Fibroblast of upper back skin (primary cell): ENCODE results near the gene AP3D1.

Experiments
- DNase-seq: peaks from one replicate; pipeline ENCODE4 v3.0.0-alpha.2; 2013

The AP3D1 gene

DNA sequence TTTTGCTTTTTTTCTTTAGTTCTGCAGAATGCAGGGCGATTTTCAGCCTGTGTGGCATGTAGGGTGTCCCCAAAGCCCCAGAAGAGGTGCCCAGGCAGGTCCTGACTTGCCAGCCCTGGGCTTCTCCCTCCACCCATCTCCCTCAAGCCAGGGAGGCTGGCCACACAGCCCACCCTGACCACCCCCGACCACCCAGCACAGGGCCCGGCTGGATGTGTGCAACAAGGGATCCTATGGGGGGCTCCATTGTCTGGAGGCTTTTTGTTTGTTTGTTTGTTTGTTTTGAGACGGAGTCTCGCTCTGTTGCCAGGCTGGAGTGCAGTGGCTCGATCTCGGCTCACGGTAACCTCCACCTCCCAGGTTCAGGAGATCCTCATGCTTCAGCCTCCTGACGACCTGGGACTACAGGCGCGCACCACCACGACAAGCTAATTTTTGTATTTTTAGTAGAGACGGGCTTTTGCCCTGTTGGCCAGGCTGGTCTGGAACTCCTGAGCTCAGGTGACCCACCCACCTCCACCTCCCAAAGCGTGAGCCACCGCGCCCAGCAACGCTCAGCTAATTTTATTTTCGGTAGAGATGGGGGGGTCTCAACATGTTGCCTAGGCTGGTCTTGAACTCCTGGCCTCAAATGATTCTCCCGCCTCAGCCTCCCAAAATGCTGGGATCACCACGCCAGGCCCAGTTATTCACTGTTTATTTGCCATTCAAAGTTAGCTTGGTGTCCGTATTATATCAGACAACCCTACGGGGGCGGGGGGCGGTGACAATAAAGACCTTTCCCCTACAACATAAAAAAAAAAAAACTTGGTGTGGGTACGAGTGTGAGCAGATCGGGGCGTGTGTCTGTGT lies 92.6 kb downstream of the AP3D1 start:
- no peak for DNase-seq

DNA sequence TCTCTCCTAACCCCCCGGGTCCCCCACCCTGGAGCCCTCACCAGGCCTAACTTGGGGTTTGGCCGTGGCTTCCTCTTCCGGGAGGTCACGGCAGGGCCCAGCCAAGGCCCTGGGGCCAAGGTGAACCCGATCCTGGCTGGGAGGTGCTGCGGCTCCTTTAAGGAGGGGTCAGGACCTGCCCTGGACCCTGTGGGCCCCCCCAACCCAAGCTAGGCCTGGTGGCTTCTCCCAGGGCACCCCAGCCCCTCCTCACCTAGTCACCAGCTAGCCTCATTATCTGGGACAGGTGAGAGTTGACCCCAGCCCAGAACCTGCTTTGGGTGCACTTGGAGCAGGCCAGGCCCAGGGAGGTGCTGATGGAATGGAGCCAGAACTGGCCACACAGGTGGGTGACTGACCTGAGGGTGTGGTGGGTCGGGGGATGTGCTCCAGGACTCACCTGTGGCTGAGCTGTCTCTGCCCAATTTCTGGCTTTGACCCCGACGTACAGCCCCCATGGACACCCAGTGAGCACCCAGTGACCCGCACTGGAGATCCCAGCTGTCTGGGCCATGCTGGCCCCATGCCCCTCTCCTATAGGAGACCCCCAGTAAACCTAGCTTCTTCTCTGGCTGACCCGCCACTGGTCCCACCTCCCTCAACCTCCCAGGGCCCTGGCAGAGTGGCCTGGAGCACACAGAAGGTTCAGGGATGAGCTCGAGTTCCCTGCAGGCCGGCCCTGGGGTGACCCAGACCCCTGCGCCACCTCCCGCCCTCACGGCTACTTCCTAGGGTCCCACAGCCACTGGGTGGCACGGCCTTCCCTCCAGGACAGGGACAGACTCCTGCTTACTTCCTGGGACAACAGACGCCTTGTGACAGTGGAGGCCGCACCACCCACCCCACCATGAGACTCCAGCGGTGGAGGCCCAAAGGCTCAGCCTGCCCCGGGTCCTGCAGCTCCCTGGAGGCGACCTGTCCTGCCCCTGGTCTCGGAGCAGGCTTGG lies 93.6 kb downstream of the AP3D1 start:
- DNase-seq: no peak

DNA sequence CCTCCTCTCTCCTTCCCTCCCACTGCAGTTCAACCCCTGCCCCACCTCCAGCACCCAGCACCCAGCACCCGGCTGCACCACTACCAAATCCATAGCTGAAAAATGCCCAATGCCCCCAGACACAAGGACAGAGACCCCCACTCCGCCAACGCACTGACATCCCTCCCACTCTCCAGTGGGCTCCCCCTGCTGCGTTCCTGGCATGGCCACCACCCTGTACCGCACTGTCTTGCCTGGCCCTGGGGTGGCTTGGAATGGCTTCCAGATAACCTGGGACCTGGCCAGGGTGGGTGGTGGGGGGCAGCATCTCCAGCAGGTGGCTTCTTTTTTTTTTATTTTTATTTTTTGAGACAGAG lies 94.6 kb downstream of the AP3D1 start:
- no peak for DNase-seq

DNA sequence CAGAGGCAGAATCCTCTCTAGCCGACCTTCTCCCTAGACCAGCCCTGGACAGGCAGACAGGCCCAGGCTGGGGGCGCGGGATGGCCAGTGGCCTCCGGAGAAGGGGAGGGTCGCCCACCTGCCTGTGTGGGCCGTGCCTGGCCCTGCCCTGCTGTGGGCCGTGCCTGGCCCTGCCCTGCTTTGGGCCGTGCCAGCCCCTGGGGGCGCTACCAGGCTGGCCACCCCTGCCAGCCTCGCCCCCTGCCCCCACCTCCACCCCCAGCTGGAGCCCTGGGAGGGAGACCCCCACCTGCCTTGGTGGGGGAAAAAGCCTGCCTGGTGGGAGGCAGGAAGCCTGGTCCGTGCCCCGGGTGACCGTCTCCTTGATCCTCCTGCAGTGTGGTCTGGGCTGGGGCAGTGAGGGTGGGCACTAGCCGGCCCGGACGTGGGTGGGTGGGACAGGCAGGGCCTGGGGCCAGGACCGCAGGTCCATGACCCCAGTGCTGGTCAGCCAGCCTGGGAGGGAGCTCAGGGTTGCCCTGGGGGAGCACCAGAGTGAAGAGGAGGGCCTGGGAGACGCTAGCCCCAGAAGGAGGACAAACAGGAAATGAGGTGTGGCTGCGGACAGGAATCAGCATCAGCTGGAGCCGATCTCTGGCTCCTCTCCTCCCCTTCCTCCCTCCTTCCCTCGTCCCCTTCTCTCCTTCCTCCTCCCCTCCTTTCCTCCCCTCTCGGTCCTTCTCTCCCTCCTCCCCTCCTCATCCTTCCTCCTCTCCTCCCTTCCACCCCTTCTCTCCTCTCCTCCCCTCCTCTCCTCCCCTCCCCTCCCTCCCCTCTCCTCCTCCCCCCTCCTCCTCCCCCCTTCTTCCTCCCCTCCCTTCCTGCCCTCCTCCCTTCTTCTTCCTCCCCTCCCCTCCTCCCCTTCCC lies 95.2 kb downstream of the AP3D1 start:
- peak; percentile 79 for DNase-seq

DNA sequence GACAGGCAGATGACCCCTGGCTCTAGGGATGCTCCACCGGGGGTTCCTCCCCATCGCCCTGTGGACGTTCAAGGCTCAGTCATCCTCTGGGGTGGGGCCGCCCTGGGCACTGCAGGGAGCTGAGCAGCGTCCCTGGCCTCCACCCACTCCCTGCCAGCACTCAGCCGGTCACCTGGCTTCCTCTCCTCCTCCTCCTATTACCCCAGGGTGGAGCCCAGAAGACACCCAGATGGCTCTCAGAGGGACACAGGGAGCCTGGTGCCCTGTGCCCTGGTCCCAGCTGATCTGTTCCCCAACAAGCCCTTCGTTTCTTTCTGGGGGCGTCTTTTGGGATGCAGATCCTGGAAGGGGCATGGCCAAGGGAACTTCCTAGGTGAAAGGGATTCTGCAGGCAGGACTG lies 96.6 kb downstream of the AP3D1 start:
- DNase-seq: no peak

DNA sequence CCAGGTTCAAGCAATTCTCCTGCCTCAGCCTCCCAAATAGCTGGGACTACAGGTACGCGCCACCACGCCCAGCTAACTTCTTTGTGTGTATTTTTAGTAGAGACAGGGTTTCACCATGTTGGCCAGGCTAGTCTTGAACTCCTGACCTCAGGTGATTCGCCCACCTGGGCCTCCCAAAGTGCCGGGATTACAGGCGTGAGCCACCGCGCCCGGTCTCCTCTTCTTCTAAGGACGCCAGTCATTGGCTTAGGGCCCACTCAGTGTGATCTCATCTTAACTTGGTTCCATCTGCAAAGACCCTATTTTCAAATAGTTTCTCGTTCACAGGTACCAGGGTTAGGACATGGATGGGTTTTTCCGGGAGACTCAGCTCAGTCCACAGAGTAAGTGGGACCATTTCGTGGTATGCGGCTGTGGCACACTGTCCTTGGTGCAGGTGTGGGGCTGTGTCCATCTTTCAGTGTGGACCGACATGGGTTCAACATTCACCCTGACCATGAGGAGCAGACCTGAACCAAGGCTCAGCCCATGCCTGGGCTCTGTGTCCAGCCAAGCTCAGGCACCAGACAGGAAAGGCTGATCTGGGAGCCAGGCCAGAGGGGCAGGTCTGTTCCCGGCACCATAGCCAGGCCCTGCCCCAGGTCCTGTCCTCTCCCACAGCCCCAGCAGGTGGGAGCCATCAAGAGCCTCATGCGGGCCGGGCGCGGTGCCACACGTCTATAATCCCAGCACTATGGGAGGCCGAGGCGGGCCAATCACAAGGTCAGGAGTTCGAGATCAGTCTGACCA lies 97.6 kb downstream of the AP3D1 start:
- DNase-seq: peak; percentile 24

DNA sequence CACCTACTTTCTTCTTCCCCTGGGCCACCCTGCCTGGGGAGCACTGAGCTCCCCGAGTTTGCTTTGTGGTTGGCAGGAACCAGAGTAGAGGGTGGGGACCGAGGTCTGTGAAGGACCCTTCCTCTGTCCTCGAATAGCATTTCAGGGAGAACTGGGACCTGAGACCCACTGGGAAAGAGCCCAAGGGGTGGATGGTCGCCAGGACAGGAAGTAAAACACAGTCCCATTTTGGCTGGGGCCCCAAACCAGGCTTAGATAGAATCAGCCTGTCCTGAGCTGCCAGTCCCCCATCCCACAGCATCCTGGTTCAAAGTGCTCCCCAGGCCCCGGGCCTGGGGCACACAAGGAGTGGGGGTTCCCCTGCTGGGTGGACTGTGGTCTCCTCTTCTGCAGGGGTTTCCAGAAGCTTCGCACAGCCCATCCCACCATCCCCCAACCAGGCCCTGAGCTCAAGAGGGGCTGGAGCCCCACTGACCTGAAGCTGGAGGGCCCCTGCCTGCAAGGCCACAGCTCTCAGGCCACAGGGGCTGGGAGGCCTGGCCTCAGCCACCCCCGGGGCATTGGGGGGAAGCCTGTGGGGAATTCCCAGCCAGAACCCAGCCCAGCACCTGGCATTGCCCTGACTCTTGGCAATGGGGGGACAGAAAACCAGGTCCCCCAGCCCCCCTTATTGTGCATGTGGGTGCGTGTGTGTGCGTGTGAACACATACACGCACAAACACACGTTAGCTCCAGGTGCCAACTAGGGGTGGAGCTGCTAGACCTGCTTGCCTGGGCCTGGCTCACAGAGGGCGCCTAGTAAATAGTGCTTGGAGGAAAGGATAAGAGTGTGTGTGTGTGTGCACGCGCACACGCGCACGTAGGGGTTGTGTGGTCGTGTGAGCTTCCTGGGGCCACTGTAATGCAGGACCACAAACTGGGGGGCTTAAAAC lies 99.3 kb downstream of the AP3D1 start:
- no peak for DNase-seq

DNA sequence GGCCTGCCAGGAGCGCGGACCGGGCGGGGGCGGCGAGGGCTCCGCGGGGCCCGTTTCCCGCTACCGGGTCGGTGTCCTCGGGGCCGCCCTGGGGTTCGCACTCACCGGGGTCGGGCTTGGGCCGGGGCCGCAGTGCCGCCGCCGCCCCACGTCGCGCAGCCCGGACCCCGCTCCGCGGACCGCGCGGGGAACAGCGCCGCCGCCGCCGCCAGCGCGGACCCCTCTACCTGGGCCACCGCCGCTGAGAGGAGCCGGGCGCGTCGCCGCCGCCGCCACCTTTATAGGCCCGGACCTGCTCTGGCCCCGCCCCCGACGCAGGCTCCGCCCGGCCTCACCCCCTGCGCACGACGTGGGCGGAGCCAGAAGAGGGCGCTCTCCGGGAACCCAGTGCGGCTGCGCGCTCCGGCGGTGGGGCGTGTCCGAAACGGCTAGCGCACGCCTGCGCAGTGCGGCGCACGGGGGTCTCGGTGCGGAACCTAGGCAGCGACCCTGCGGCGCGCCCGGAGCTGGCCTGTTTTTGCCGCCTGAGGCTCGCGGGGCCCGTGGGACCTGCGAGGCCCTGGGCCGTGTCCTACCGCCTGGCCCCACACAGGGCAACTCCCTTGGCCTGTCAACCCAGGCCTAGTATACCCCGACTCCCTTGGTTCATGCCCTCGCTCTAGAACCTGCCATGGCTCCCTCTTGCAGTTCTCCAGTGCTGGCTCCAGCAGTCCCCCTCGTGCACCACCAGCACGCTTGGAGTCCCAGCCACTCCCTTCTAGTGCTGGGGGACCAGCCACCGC lies 100.2 kb downstream of the AP3D1 start, which contains the start of gene MKNK2:
Gene MKNK2, minus strand, starts transcription at position 254 of the 782 bp plus-strand sequence. CDS start 393 bp downstream, outside the sequence.
- DNase-seq: peak; percentile 86
